ENCODE data around the gene OSBPL6. TPM values are rescaled to one million over a fixed set of nuclear protein-coding genes. Genes with fewer than 3 reads are reported as not detected.
"Not testable (repeated sequence)": the region's sequence is repeated elsewhere in the genome, so short reads cannot be mapped to it uniquely, and the experiment has no call there.

The OSBPL6 gene
- total RNA-seq, 4 donors from 2014 or later = 1.8 to 6.1 (median 3.4) TPM

DNA sequence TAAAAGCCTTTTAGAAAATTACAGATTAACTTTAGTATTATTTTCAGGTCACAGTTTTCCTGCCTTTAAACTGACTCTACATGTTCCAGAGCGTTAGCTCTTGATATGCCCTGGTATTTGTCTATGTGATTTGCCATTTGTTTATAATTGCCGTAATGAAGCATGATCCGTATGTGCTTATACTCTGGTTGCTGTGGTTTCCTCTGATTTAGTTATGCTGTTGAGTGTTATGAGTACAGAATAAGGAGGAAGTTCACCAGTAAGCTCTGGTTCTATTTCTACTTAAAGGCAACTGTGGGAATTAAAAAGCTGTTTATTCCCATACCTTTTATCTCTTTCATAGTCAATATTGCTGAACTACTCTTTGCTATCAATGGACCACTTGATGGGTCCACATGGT lies 123.5 kb downstream of the OSBPL6 start:
- intact Hi-C loops (cut with DNase I) = no loop called here
- Histone ChIP-seq H3K4me1 (peaks cover 0 to 4% (median 0%) of the 10 kb centered on the region in 3 donors), H3K36me3 (no peaks in the 10 kb centered on the region), H3K9me3 (no peaks in the 10 kb centered on the region), H3K4me3 (no peak overlapping the region), H3K27me3 (no peaks in the 10 kb centered on the region), H3K27ac (no peak overlapping the region)
- no peak for TF ChIP-seq CTCF (IDR thresholded peaks at IDR 0.05)
- no peak for TF ChIP-seq POLR2A (IDR thresholded peaks at IDR 0.05)
- no peak for DNase-seq
- 72 to 73% methylated on average over 3 of the region's 3 CpGs for WGBS, 2 donors

- intact Hi-C loops (cut with DNase I) = no loop called here
- no peaks in the 10 kb centered on the region for H3K27me3 ChIP-seq
- DNase-seq = no peak
- H3K4me1 ChIP-seq = peaks cover 0 to 4% (median 0%) of the 10 kb centered on the region in 3 donors
- no peak overlapping the region for H3K27ac ChIP-seq
- no peaks in the 10 kb centered on the region for H3K36me3 ChIP-seq
- no peak for TF ChIP-seq CTCF (IDR thresholded peaks at IDR 0.05)
- TF ChIP-seq POLR2A (IDR thresholded peaks at IDR 0.05) = no peak
- no peaks in the 10 kb centered on the region for H3K9me3 ChIP-seq
- H3K4me3 ChIP-seq = no peak overlapping the region
- WGBS, 2 donors = 35 to 55% methylated on average over 4 of the region's 4 CpGs
Measured at GRCh38 chr2:178320011-178320585, 125.8 kb downstream of the OSBPL6 start.

DNA sequence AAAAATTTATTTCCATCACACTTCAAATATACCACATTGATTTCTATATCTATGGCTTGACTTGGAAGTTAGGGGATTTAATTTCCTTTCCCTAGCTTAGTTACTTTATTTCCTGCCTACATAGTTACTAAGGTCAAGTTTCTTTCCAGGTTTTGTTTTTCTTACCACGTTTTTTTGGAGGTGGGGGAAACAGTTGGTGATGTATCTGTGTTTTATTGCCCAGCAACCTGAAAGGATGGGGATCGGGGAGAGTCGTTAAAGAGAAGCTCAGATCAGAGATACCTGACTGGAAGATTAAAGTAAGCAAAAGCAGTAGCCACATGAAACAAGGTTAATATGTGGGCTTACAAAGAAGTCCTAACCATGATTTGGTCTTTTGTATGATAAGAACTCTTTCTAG lies 127.8 kb downstream of the OSBPL6 start:
- H3K4me1 ChIP-seq = peaks cover 0 to 4% (median 0%) of the 10 kb centered on the region in 3 donors
- no peak overlapping the region for H3K27ac ChIP-seq
- H3K27me3 ChIP-seq = no peaks in the 10 kb centered on the region
- no peak for DNase-seq
- H3K4me3 ChIP-seq = no peak overlapping the region
- H3K9me3 ChIP-seq = no peaks in the 10 kb centered on the region
- 59 to 61% methylated on average over 3 of the region's 3 CpGs for WGBS, 2 donors
- H3K36me3 ChIP-seq = no peaks in the 10 kb centered on the region
- TF ChIP-seq POLR2A (IDR thresholded peaks at IDR 0.05) (no peak), CTCF (IDR thresholded peaks at IDR 0.05) (no peak)
- intact Hi-C loops (cut with DNase I) = no loop called here

DNA sequence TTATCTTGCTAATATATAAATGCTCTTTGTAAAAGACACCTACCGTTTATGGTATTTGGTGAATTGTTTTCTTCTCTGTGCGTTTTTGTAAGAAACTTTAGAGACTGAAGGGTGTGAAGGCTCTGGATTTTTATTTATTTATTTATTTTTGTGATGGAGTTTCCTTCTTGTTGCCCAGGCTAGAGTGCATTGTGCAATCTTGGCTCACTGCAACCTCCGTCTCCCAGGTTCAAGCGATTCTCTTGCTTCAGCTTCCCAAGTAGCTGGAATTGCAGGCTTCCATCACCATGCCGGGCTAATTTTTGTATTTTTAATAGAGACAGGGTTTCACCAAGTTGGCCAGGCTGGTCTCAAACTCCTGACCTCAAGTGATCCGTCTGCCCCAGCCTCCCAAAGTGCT lies 129.0 kb downstream of the OSBPL6 start:
- H3K27ac ChIP-seq; H3K4me1 ChIP-seq; intact Hi-C loops (cut with DNase I); H3K4me3 ChIP-seq; H3K36me3 ChIP-seq; H3K9me3 ChIP-seq; DNase-seq; H3K27me3 ChIP-seq: not testable (repeated sequence)
- 83 to 84% methylated on average over 6 of the region's 6 CpGs for WGBS, 2 donors

DNA sequence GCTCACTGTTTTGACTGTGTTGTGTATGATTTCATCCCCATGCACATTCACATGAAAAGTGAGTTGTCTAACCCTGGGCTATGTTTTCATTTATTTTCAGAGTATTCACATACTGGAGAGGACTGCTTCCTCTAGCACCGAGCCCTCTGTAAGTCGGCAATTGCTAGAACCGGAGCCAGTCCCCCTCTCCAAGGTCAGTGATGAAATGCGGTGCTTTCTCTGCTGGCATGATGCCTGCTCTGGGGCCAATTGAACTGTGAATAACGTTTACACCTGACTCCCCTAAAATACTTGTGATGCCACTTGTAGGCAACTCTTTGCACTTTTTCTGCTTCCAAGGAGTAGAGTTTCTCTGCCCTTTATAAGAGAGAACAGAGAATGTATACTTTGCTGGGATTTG lies 129.8 kb downstream of the OSBPL6 start:
- Histone ChIP-seq H3K4me1 (peaks cover 0 to 4% (median 0%) of the 10 kb centered on the region in 3 donors), H3K36me3 (no peaks in the 10 kb centered on the region), H3K4me3 (no peak overlapping the region), H3K27ac (no peak overlapping the region), H3K27me3 (no peaks in the 10 kb centered on the region), H3K9me3 (no peaks in the 10 kb centered on the region)
- 58 to 59% methylated on average over 5 of the region's 5 CpGs for WGBS, 2 donors
- intact Hi-C loops (cut with DNase I) = no loop called here
- no peak for DNase-seq
- TF ChIP-seq CTCF (IDR thresholded peaks at IDR 0.05) (no peak), POLR2A (IDR thresholded peaks at IDR 0.05) (no peak)

DNA sequence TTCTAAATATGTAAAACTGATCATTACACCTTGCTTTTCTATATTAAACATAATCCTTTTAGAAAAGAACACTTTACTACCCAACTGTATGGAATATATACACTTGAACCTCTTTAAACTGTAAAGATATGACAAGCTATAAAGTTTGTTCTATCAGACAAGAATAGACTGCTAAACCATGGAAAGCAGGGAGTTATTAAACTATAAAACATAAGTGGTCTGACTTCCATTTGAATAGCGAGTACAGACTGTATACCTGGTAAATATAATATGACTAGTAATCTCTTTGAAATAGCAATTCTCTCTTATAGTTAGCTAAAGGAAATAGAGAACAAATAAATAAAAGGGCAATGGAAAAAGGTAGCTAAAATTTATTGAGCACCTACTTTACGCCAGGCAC lies 131.0 kb downstream of the OSBPL6 start:
- no peak for DNase-seq

More for the DNA sequence above, 131.0 kb downstream of the OSBPL6 start:
- H3K27me3 ChIP-seq = no peaks in the 10 kb centered on the region
- H3K36me3 ChIP-seq = no peaks in the 10 kb centered on the region
- H3K9me3 ChIP-seq = no peaks in the 10 kb centered on the region
- no peak overlapping the region for H3K4me3 ChIP-seq
- intact Hi-C loops (cut with DNase I) = no loop called here
- 88 to 97% methylated on average over 2 of the region's 2 CpGs for WGBS, 2 donors
- peaks cover 0 to 1% (median 0%) of the 10 kb centered on the region in 3 donors for H3K4me1 ChIP-seq
- no peak overlapping the region for H3K27ac ChIP-seq
- TF ChIP-seq CTCF (IDR thresholded peaks at IDR 0.05) = no peak
- no peak for TF ChIP-seq POLR2A (IDR thresholded peaks at IDR 0.05)

Measured in esophagus squamous epithelium (tissue), 5 donors.